Fibroblast of mammary gland (primary cell): ENCODE data around the gene SNX9.

Experiments used
- DNase-seq: peaks from one replicate; pipeline ENCODE4 v3.0.0-alpha.2; 2010; ENCODE audit warnings: low read depth
- H3K4me3 ChIP-seq: 2 replicates; pipeline ENCODE4 v1.5.1; 2011; ENCODE audit warnings: low read depth, mild to moderate bottlenecking, low read length, moderate library complexity; ENCODE audit not compliant: control insufficient read depth
- CTCF ChIP-seq: conservative IDR thresholded peaks from 2 replicates; pipeline ENCODE4 v1.5.1; 2011; ENCODE audit warnings: low read depth, low read length, inconsistent platforms; ENCODE audit not compliant: control insufficient read depth, insufficient read depth

Gene SNX9

DNA sequence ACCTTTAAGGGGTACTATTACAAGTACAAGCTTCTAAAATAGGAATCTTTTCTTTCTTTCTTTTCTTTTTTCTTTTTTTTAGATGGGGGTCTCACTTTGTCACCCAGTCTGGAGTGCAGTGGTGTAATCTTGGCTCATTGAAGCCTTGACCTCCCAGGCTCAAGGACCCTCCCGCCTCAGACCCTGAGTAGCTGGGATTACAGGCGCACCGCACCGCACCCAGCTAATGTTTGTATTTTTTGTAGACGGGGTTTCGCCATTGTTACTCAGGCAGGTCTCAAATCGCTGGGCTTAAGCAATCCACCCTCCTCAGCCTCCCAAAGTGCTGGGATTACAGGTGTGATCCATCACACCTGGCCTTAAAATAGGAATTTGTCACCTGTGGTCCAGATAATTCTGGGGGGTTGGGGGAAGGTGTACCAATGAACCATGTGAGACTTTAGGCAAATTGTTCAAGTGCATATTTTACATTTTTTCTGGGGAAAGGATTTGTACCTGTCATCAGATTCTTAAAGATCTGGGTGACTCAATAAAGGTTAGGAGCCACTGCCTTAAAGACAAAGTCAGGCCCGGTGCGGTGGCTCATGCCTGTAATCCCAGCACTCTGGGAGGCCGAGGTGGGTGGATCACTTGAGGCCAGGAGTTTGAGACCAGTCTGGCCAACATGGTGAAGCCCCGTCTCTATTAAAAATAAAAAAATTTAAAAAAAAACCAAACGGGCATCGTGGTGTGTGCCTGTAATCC is 139.0 kb downstream of the SNX9 start:
- TF ChIP-seq CTCF: no peak
- DNase-seq: no peak
- H3K4me3 ChIP-seq: no peak overlapping the region

- peak; percentile 34 for DNase-seq
- H3K4me3 ChIP-seq: no peak overlapping the region
- no peak for TF ChIP-seq CTCF
Measured at GRCh38 chr6:157962601-157963302, 139.7 kb downstream of the SNX9 start.

GRCh38 chr6:157964100-157964499 is 141.1 kb downstream of the SNX9 start:
- TF ChIP-seq CTCF: no peak
- H3K4me3 ChIP-seq: no peak overlapping the region
- DNase-seq: peak; percentile 10

DNA sequence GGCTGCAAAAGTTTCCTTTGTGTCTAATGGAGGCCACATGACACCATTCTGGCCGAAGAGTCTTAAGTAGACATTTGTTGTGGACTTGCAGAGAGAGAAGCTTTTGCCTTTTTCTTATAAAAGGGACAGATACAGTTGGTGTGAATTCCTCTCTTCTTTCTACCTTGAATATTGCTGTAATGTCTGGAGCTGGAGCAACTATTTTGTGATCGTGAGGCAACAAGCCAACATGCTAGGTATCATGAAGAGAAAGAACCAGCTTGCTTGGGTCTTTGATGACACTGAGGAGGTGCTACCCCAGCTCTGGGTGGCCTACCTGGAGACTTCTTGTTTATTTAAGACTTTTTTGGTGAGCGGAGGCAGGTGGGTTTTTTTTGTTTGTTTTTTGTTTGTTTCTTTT is 142.3 kb downstream of the SNX9 start:
- DNase-seq: no peak
- H3K4me3 ChIP-seq: no peak overlapping the region
- TF ChIP-seq CTCF: no peak

GRCh38 chr6:157966589-157966977 is 143.5 kb downstream of the SNX9 start:
- TF ChIP-seq CTCF: no peak
- no peak overlapping the region for H3K4me3 ChIP-seq
- DNase-seq: no peak

DNA sequence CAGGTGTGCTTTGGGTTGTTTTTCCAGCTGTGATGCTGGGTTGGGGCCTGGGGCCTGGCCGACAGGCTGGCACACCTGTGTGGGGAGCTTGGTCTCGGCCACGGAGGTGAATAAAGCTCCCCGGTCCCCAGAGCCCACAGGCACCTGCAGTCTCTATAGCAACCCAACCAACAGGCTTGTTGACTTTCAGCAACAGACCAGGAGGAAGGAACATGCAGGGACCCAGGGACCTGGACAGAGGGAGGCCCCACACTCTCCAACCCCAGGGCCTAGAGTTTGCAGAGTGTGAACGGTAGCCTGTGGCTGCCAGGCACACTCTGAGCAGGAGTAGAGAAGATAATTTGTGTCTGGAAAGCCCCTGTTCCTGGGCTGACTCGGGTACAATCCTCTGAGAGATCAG is 144.0 kb downstream of the SNX9 start:
- H3K4me3 ChIP-seq: no peak overlapping the region
- TF ChIP-seq CTCF: no peak
- no peak for DNase-seq
